Measurements from ENCODE around the gene RAB14.
"Not testable (repeated sequence)": the region's sequence is repeated elsewhere in the genome, so short reads cannot be mapped to it uniquely, and the experiment has no call there.

Gene RAB14

DNA sequence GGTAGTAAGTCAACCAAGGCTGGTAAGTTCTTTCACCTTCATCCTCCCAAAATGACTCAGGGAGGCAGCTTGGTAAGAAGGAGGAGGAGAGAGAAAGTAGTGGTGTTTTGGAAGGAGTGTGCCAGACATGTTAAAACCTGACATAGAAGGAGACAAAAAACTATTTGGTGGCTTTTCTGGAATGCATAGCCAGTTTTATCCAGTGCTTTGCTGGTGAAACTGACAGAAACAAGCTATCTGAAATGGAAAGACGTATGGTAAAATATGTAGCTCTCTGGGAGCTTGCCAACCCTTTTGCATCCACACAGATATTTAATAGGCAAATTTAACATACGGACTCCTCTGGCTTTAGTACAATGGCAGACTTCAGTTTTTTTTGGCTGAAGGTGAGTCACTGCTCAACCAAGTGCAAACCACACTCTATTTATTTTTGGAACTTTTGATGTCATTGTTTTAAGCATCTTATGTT is 45.4 kb downstream of the RAB14 start:
- DNase-seq (ENCODE audit: low read depth in 3 of 3), result no peak

DNA sequence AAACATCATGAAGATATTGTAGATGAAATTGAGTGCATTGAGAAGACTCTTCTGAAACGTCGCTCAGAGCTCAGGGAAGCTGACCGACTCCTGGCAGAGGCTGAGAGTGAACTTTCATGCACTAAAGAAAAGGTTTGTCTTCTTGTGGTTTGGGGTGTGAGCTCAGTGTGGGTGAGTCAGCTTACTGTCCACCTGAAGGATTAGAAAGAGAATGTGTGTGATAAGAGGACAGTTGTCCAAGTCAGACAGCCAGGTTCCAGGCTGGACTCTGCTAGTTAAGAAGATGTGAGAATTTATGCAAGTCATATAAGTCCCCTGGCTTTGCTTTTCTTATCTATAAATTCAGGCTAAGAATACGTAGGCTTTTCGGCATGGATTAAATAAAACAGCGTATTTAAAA is 46.9 kb downstream of the RAB14 start:
- DNase-seq (ENCODE audit: low read depth in 3 of 3), result no peak

DNA sequence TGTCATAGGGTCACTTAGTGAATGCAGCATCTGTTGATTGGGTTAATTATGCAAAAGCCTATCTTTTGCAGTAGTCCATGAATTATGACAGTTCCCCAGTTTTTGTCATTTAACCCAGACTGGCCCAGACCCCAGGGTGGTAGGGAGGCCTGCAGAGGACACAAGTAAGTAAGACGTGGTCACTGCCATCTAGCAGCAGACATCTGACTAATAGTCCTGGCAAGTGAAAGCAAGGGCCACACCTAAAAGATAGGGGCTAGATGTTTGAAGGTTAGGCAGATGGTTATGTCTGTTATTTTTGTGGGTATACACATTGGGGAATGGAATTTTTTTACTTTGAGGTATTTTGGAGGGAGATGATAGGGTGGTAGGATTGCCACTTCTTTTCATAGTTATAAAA is 48.0 kb downstream of the RAB14 start:
- no peak for DNase-seq (ENCODE audit: low read depth in 3 of 3)

DNA sequence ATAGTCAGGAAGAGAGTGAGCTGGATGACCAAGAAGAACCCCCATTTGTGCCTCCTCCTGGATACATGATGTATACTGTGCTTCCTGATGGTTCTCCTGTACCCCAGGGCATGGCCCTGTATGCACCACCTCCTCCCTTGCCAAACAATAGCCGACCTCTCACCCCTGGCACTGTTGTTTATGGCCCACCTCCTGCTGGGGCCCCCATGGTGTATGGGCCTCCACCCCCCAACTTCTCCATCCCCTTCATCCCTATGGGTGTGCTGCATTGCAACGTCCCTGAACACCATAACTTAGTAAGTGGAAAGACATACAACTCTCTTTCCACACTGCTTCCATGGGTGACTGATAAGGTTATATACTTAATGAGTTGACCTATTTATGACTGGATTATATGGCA is 51.5 kb downstream of the RAB14 start:
- no peak for DNase-seq (ENCODE audit: low read depth in 3 of 3)

DNA sequence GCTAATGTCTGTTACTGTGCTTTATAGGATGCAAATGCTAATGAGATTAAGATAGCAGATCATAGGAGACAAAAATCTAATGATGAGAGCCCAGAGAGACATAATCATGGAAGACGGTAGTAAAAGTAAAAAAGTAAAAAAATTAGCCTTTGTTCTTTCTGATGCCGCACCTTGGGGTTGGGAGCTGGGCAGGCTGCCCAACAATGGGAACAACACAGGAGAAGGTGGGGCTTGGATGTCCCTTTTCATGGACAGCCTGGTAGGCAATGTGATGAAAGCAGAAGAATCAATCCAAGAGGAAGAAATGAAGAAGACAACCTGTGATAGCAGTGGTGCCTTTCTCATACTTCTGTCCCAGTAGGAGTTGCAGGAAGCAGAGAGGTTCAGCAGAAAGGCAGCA is 57.2 kb downstream of the RAB14 start:
- DNase-seq (ENCODE audit: low read depth in 3 of 3), result no peak

DNA sequence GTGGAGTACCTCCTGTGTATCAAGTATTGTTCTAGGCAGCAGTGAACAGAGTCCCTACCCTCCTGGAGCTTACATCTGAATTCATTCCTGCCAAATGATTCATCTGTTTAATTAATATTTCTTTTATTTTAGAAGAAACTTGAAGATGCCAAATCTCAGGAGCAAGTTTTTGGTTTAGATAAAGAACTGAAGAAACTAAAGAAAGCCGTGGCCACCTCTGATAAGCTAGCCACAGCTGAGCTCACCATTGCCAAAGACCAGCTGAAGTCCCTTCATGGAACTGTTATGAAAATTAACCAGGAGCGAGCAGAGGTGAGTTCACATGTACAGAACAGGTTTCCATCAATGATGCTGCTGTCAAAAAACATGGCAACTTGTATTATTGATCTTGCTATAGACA is 57.9 kb downstream of the RAB14 start:
- no peak for DNase-seq (ENCODE audit: low read depth in 3 of 3)

DNA sequence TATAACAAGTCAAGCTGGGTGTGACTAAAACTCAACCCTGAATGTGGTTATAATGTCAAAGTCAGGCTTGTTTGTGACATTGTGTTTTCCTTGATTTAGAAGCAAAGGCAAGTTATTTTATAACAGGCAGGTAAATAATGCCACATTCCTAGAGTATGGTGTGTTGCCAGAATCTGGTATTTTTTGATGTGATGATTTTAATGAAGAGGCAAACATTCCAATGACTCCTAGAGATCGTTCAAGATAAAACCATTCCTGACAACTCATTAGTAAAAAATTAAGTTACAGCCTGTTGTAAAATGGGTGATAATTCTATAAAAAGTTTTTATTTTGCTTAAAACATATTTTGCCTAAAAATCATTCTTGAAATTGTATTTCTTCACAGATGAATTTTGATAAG is 60.0 kb downstream of the RAB14 start:
- no peak for DNase-seq (ENCODE audit: low read depth in 3 of 3)

DNA sequence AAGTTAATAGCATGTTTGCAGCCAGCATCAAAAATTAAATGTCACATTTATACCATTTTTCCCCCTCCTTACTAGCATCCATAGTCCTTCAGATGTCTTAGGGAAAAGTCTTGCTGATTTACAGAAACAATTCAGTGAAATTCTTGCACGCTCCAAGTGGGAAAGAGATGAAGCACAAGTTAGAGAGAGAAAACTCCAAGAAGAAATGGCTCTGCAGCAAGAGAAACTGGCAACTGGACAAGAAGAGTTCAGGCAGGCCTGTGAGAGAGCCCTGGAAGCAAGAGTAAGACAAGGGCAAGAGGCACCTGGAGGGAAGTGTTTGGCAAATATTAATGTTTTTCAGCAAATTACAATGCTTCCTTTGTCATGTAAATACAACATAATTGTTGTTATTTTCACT is 60.4 kb downstream of the RAB14 start:
- no peak for DNase-seq (ENCODE audit: low read depth in 3 of 3)

DNA sequence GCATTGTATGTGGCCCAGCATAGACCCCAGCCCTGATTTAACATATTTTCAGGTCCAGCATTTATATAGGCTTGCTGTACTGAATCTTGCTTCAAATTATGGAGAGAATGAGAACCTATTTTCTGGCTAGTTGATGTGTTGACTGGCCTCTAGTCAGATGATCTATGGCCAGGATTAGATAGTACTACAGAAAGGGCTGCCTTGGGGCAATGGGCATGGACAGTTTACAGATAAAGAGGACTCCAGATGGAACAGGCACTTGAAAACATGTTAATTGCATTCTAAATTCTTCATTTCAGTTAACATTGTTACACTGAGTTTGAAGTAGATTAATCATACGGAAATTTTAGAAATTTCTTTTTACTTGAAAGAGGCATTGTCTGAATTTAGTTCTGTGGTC is 61.5 kb downstream of the RAB14 start:
- DNase-seq (ENCODE audit: low read depth in 3 of 3), result no peak

DNA sequence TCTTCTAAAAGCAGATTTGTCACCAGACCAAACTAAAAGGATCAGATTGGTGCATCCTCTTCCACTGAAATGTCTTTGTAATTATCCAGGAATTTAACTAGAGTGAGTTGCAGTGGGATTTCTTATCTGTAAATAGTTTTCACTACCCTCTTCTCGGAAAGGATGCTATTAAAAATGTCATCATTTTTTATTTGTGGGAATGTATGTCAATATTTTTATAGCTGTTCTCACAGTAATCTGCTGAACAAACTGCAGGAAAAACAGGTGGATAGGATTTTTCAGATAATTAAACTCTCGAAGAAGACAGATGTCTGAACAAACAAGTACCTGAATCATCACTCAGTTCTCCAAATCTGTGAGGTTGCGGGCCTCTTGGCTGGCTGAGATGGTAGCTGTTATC is 62.7 kb downstream of the RAB14 start:
- no peak for DNase-seq (ENCODE audit: low read depth in 3 of 3)

DNA sequence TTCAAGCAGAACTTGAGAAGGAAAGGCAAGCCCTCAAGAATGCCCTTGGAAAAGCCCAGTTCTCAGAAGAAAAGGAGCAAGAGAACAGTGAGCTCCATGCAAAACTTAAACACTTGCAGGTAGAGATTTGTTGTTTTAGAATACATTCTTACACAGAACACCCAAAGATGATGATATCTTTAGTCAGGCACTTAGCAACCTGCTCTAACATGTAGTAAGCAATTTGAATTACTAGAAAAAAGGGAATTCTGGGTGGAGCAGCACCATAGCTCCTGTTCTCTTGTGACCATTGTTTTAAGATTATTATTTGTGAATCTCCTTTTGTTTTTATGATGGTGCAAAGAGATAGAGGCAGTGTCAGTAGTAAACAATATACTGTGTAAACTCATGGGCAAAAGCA is 63.1 kb downstream of the RAB14 start:
- DNase-seq (ENCODE audit: low read depth in 3 of 3), result no peak

DNA sequence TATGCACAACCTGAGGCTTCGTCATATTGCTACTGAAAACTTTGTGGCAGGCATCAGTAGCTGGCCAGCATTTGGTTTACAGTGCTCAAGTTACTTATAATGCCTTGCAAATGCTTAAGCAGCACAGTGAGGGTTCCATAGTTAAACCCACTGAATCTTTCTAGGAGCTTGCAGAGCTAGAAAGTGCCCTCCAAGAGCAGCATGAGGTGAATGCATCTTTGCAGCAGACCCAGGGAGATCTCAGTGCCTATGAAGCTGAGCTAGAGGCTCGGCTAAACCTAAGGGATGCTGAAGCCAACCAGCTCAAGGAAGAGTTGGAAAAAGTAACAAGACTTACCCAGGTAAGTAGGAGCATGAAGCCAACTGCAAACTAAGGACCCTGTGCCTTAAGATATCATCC is 66.0 kb downstream of the RAB14 start:
- no peak for DNase-seq (ENCODE audit: low read depth in 3 of 3)

DNA sequence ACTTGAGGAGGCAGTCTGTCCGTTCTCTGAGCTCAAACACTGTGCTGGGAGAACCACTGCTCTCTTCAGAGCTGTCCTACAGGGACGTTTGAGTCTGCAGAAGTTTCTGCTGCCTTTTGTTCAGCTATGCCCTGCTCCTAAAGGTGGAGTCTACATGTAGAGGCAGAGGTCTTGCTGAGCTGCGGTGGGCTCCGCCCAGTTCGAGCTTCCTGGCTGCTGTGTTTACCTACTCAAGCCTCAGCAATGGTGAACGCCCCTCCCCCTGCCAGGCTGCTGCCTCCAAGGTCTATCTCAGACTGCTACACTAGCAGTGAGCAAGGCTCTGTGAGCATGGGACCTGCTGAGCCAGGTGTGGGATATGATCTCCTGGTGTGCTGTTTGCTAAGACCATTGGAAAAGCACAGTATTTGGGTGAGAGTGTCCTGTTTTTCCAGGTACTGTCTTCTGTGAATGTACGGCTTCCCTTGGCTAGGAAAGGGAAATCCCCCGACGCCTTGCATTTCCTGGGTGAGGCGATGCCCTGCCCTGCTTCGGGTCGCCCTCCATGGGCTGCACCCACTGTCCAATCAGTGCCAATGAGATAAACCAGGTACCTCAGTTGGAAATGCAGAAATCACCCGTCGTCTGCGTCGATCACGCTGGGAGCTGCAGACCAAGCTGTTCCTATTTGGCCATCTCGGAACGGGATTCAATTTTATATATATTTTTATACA is 68.4 kb downstream of the RAB14 start:
- peak in 2 of 3 donors; percentile 40 to 42 for DNase-seq (ENCODE audit: low read depth in 3 of 3)

DNA sequence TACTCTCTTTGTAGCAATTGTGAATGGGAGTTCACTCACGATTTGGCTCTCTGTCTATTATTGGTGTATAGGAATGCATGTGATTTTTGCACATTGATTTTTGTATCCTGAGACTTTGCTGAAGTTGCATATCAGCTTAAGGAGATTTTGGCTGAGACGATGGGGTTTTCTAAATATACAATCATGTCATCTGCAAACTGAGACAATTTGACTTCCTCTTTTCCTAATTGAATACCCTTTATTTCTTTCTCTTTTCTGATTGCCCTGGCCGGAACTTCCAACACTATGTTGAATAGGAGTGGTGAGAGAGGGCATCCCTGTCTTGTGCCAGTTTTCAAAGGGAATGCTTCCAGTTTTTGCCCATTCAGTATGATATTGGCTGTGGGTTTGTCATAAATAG is 72.3 kb downstream of the RAB14 start:
- not testable (repeated sequence) for DNase-seq (ENCODE audit: low read depth in 3 of 3)

Data from stimulated activated CD4-positive, alpha-beta T cell treated with anti-CD3 and anti-CD28 coated beads, TNF-alpha, amount 100 ng/mL, for 48 hours (primary cell).